K562 (cell line): ENCODE data around the gene TMEM208. TPM values are rescaled to one million over a fixed set of nuclear protein-coding genes. Genes with fewer than 3 reads are reported as not detected.

ENCODE experiments used
- ATAC-seq: fragments of 200-7000 bp; cut with Tn5 transposase; 3 replicates; pipeline ENCODE4 v1.9.1; 2020; ENCODE audit warnings: moderate library complexity
- BruUV-seq: library from RNA; stranded (reverse); fragments of 400-500 nt; replicated peaks from 2 replicates; lab custom pipeline; 2021; lab: Mats Ljungman, UMichigan
- CTCF ChIA-PET: fragments of 300-600 bp; formaldehyde crosslinking; extraction: SDS; loops from one replicate; lab custom pipeline; 2021; ENCODE audit warnings: low intra/inter-chr PET ratio; lab: Yijun Ruan, JAX
- POLR2A ChIA-PET: fragments of 300-600, 350-650 bp; sonication (Branson Sonifier 250); formaldehyde crosslinking; extraction: SDS; loops from one replicate; lab custom pipeline; 2021; ENCODE audit warnings: antibody characterized with exemption, inconsistent platforms; lab: Yijun Ruan, JAX
- DNase-seq, 4 experiments: peaks; one replicate each; pipeline versions ENCODE4 v3.0.0 to v3.0.0-alpha.2; 2011 to 2018; ENCODE audit warnings: low spot score in 3 of 4, mixed read lengths in 3 of 4; ENCODE audit errors: extremely low read depth in 1 of 4
- FAIRE-seq: peaks from 2 replicates; lab custom pipeline; 2011; peaks lifted over from hg19 to GRCh38; lab: Jason Lieb, UNC
- H2AFZ ChIP-seq: 2 replicates; pipeline ENCODE4 v1.6.0; 2011; ENCODE audit warnings: low read depth, low read length, control low read depth, inconsistent platforms
- H3K27ac ChIP-seq: fragments of 200-600 bp; 3 replicates; pipeline ENCODE4 v1.8.0; 2011; ENCODE audit warnings: low read depth, mild to moderate bottlenecking, control low read depth, inconsistent platforms, low read length, moderate library complexity, mixed read lengths; ENCODE audit errors: extremely low read depth
- H3K27me3 ChIP-seq, 2 experiments: fragments of 300-600 bp in 1 of 2; 2 replicates in 1 of 2; 3 replicates in 1 of 2; pipeline versions ENCODE4 v1.6.0 to v1.8.0; 2011; ENCODE audit warnings: inconsistent platforms in 2 of 2, low read length in 2 of 2, mild to moderate bottlenecking in 1 of 2, mixed read lengths in 1 of 2, moderate library complexity in 1 of 2; ENCODE audit not compliant: control insufficient read depth in 2 of 2, insufficient read depth in 2 of 2
- H3K36me3 ChIP-seq: fragments of 300-600 bp; 3 replicates; pipeline ENCODE4 v1.8.0; 2011; ENCODE audit warnings: mild to moderate bottlenecking, low read length, inconsistent platforms; ENCODE audit not compliant: control insufficient read depth, insufficient read depth
- H3K4me1 ChIP-seq, 2 experiments: fragments of 200-600 bp in 1 of 2; replicated peaks in 1 of 2; 2 replicates in 1 of 2; 3 replicates in 1 of 2; pipeline versions ENCODE4 v1.5.1 to v1.8.0; 2011; ENCODE audit warnings: inconsistent platforms in 2 of 2, low read length in 2 of 2, mild to moderate bottlenecking in 1 of 2, mixed read lengths in 1 of 2, moderate library complexity in 1 of 2; ENCODE audit not compliant: control insufficient read depth in 2 of 2, insufficient read depth in 2 of 2
- H3K4me2 ChIP-seq: 2 replicates; pipeline ENCODE4 v1.6.1; 2011; ENCODE audit warnings: low read length, control low read depth, inconsistent platforms, mixed read lengths; ENCODE audit not compliant: insufficient read depth
- H3K4me3 ChIP-seq: fragments of 200-600 bp; sonication (generic), shearing (Covaris generic); 2 replicates; pipeline ENCODE4 v1.5.1; 2016; ENCODE audit warnings: control low read depth, inconsistent platforms
- H3K79me2 ChIP-seq: fragments of 200-600 bp; 3 replicates; pipeline ENCODE4 v1.8.0; 2011; ENCODE audit warnings: low read length, inconsistent platforms; ENCODE audit not compliant: control insufficient read depth, insufficient read depth
- H3K9ac ChIP-seq, 2 experiments: 2 replicates each; pipeline versions ENCODE4 v1.6.0 to v1.6.1; 2011; ENCODE audit warnings: low read depth in 2 of 2, low read length in 2 of 2, control low read depth in 1 of 2, inconsistent platforms in 1 of 2, mild to moderate bottlenecking in 1 of 2, mixed read lengths in 1 of 2; ENCODE audit not compliant: insufficient read depth in 1 of 2
- H3K9me1 ChIP-seq: one replicate; pipeline ENCODE4 v1.6.0; 2011; ENCODE audit warnings: inconsistent platforms, mild to moderate bottlenecking, low read length, moderate library complexity; ENCODE audit not compliant: control insufficient read depth, insufficient read depth
- H3K9me3 ChIP-seq: replicated peaks from 2 replicates; pipeline ENCODE4 v1.5.1; 2011; ENCODE audit warnings: low read depth, low read length, inconsistent platforms; ENCODE audit not compliant: control insufficient read depth, insufficient read depth
- H4K20me1 ChIP-seq: replicated peaks from 2 replicates; pipeline ENCODE4 v1.6.1; 2011; ENCODE audit warnings: low read length, inconsistent platforms, mixed read lengths; ENCODE audit not compliant: control insufficient read depth, insufficient read depth
- FOXA1 ChIP-seq: fragments of 450-650 bp; IDR thresholded peaks from 2 replicates; pipeline ENCODE4 v1.6.1; 2016; ENCODE audit warnings: mild to moderate bottlenecking, borderline replicate concordance
- HDGF ChIP-seq: fragments of 450-650 bp; IDR thresholded peaks from 2 replicates; pipeline ENCODE4 v1.6.1; 2016
- NRF1 ChIP-seq, 2 experiments: fragments of 450-650 bp; IDR thresholded peaks in 1 of 2; conservative IDR thresholded peaks in 1 of 2; 2 replicates each; pipeline ENCODE4 v1.6.1; 2014; ENCODE audit warnings: mild to moderate bottlenecking in 2 of 2
- POLR2A ChIP-seq: fragments of 450-650 bp; conservative IDR thresholded peaks from 2 replicates; pipeline ENCODE4 v1.6.1; 2016
- POLR2AphosphoS5 ChIP-seq: IDR thresholded peaks from 2 replicates; pipeline ENCODE4 v1.6.1; 2011; ENCODE audit warnings: mild to moderate bottlenecking, low read depth, low read length, moderate library complexity; ENCODE audit not compliant: control insufficient read depth, insufficient read depth
- POLR2B ChIP-seq: fragments of 450-650 bp; IDR thresholded peaks from 2 replicates; pipeline ENCODE4 v1.6.1; 2018; ENCODE audit warnings: low read depth; ENCODE audit not compliant: partially characterized antibody
- POLR2G ChIP-seq: fragments of 200-400 bp; formaldehyde crosslinking; IDR thresholded peaks from 2 replicates; pipeline ENCODE4 v1.6.1; 2017; ENCODE audit warnings: low read depth, mild to moderate bottlenecking, antibody characterized with exemption, low read length, moderate library complexity
- SUPT5H ChIP-seq: fragments of 450-650 bp; IDR thresholded peaks from 2 replicates; pipeline ENCODE4 v1.6.1; 2016
- TAF9B ChIP-seq: fragments of 450-650 bp; IDR thresholded peaks from 2 replicates; pipeline ENCODE4 v1.6.1; 2018; ENCODE audit warnings: mild to moderate bottlenecking; ENCODE audit not compliant: partially characterized antibody
- TGIF2 ChIP-seq: sonication (generic); formaldehyde crosslinking; IDR thresholded peaks from 2 replicates; pipeline ENCODE4 v1.8.1; 2022; ENCODE audit warnings: mild to moderate bottlenecking, missing genetic modification reagents, moderate library complexity
- ZNF124 ChIP-seq: sonication (generic); formaldehyde crosslinking; IDR thresholded peaks from 2 replicates; pipeline ENCODE4 v1.8.1; 2022; ENCODE audit warnings: missing genetic modification reagents
- ZNF707 ChIP-seq: fragments of 250-450 bp; sonication (Bioruptor Pico); conservative IDR thresholded peaks from 2 replicates; pipeline ENCODE4 v1.8.0; 2022; ENCODE audit warnings: inconsistent platforms, mild to moderate bottlenecking, moderate library complexity
- WGBS: fragments of 100-300 bp; shearing (Covaris generic); methylation state at CpG from one replicate; pipeline ENCODE4 v1.1.6; 2016; ENCODE audit warnings: low coverage, mixed read lengths; ENCODE audit not compliant: insufficient coverage; ENCODE audit errors: missing lambda C conversion rate; 5-methylcytosine and 5-hydroxymethylcytosine counted together
- in situ Hi-C: fragments of 300-500 bp; cut with MboI; formaldehyde crosslinking; loops from 4 replicates; pipeline ENCODE4 v1.15.0; 2018; ENCODE audit warnings: inconsistent platforms, mixed read lengths
- intact Hi-C: fragments of 100-400 bp; cut with micrococcal nuclease; formaldehyde crosslinking; loops from 2 replicates; pipeline ENCODE4 v1.14.2; 2022
- polyA plus RNA-seq, 8 experiments: library from polyadenylated mRNA; depleted of rRNA in 4 of 8; stranded (reverse) in 5 of 8; unstranded in 3 of 8; fragments of >200 nt; fragmentation: Nextera tagmentation in 2 of 8; fragmentation: Illumina TruSeq in 1 of 8; extraction: Ambion mirVana in 2 of 8; extraction: Trizol in 1 of 8; gene quantifications; 2 replicates each; pipeline versions ENCODE4 v1.2.1 to v1.2.3, GENCODE V29; 2011 to 2014; ENCODE audit warnings: inconsistent platforms in 1 of 8, missing spikeins in 1 of 8
- total RNA-seq, 7 experiments: library from RNA; depleted of rRNA in 6 of 7; stranded (reverse); fragments of >200 nt in 6 of 7; fragmentation: Illumina TruSeq in 2 of 7; extraction: Trizol in 2 of 7; gene quantifications; 2 replicates each; pipeline versions ENCODE4 v1.2.1 to v1.2.3, GENCODE V29; 2011 to 2021; ENCODE audit warnings: low replicate concordance in 1 of 7
- TF ChIP-seq, protein P1 (sequence below), 2 experiments: fragments of 450-650 bp in 1 of 2; IDR thresholded peaks; 2 replicates each; pipeline ENCODE4 v1.6.1; 2011 to 2017; ENCODE audit warnings: low read depth in 2 of 2, antibody characterized with exemption in 1 of 2, borderline replicate concordance in 1 of 2, low read length in 1 of 2, mild to moderate bottlenecking in 1 of 2, mixed read lengths in 1 of 2; ENCODE audit not compliant: control insufficient read depth in 1 of 2

The TMEM208 gene
- total and polyA plus RNA-seq, 9 of the 15 experiments (the other 6 are each of a cell fraction or from before 2014, with no cell fraction given), result 31.8 to 239 (median 54.3) TPM

DNA sequence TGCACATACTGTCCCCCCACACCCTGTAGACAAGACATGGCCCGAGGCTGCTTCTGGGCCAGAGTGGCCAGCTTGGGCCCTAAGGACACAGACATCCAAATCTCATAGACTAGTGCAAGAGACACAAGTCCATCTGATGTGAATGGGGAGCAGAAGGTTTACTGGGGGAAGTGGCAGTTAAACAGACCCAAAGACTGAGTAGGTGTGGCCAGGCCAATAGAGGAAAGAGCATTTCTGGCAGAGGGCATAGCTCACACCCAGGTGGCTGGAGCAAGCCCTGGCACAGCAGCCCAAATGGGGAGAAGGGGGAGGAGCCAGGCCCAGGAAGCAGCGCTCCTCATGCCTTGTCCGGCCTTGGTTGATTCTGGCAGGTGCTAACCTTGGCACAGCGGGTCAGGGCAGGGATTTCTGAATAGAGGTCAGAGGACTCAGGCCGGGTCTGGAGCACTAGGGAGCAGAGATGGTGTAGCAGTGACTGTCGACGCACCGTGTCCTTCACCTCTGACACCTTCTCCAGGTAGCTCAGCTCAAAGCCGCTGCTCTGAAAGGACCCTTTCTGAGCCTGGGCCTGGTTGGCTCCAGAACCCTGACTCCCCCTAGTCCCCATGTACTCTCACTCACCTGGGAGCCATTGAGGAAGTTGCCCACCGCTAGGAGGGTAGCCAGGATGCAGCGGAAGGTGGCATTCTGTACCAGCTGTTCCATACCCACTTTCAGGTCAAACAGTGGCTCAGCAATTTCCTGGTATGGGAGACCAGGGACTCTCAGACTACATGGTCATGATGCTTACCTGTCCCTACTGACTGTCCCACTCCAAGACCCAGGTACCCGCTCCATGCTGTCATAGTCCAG is 4.1 kb downstream of the TMEM208 start:
- peaks cover under 1% of the 10 kb centered on the region; the same call in 1 of the 2 replicates for H4K20me1 ChIP-seq
- POLR2A ChIA-PET, result interaction anchor here (0.6 to 2.4 kb wide), 5 partner anchors 8 to 41 kb away, joined by 3 to 14 read pairs (median 5); partner anchors contain the start of gene EXOC3L1

More for the DNA sequence above, 4.1 kb downstream of the TMEM208 start:
- no peak overlapping the region; a peak in 1 of 4 replicates for H3K9ac ChIP-seq
- WGBS, result 93% methylated on average over 9 of the region's 12 CpGs
- H3K9me1 ChIP-seq, result no peaks in the 10 kb centered on the region
- H3K36me3 ChIP-seq, result peaks cover 85% of the 10 kb centered on the region; the same call in 2 of the 3 replicates
- H3K4me2 ChIP-seq, result no peak overlapping the region
- no peak overlapping the region for H3K27ac ChIP-seq
- DNase-seq, result no peak
- no TSS peak for BruUV-seq
- FAIRE-seq, result no peak
- H3K27me3 ChIP-seq, result no peaks in the 10 kb centered on the region
- no peaks in the 10 kb centered on the region for H3K9me3 ChIP-seq
- H3K79me2 ChIP-seq, result peaks cover 21% of the 10 kb centered on the region
- ATAC-seq, result no peak
- intact Hi-C loops, result no loop called here
- no peak overlapping the region for H3K4me3 ChIP-seq
- in situ Hi-C loops, result no loop called here
- H3K4me1 ChIP-seq, result peaks cover 13 to 30% of the 10 kb centered on the region in 2 experiments; a peak in 4 of 5 replicates
- TF ChIP-seq, protein P1, sequence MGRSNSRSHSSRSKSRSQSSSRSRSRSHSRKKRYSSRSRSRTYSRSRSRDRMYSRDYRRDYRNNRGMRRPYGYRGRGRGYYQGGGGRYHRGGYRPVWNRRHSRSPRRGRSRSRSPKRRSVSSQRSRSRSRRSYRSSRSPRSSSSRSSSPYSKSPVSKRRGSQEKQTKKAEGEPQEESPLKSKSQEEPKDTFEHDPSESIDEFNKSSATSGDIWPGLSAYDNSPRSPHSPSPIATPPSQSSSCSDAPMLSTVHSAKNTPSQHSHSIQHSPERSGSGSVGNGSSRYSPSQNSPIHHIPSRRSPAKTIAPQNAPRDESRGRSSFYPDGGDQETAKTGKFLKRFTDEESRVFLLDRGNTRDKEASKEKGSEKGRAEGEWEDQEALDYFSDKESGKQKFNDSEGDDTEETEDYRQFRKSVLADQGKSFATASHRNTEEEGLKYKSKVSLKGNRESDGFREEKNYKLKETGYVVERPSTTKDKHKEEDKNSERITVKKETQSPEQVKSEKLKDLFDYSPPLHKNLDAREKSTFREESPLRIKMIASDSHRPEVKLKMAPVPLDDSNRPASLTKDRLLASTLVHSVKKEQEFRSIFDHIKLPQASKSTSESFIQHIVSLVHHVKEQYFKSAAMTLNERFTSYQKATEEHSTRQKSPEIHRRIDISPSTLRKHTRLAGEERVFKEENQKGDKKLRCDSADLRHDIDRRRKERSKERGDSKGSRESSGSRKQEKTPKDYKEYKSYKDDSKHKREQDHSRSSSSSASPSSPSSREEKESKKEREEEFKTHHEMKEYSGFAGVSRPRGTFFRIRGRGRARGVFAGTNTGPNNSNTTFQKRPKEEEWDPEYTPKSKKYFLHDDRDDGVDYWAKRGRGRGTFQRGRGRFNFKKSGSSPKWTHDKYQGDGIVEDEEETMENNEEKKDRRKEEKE (IDR thresholded peaks at IDR 0.05; ENCODE audit: borderline replicate concordance in 1 of 2, control insufficient read depth in 1 of 2, low read depth in 2 of 2, low read length in 1 of 2), result no peak
- TF ChIP-seq ZNF707 (CRISPR knock-in tag) (no peak), TAF9B (no peak), HDGF (no peak), POLR2A (peak; percentile 46), ZNF124 (CRISPR knock-in tag) (no peak), FOXA1 (no peak), POLR2B (peak; percentile 32), POLR2AphosphoS5 (0 out of 2 replicates have a peak, but pooled peaks have one; percentile 10), NRF1 (conservative IDR thresholded peaks at IDR 0.05 in 1 of 2, IDR thresholded peaks at IDR 0.05 in 1 of 2) (no peak), SUPT5H (peak; percentile 39; the same call in 1 of the 2 replicates), TGIF2 (CRISPR knock-in tag) (no peak), POLR2G (peak; percentile 25; the same call in 1 of the 2 replicates)
- TF ChIP-seq, all 486 proteins: peak for 5
- CTCF ChIA-PET, result no interaction called here
- no peak overlapping the region for H2AFZ ChIP-seq
